HepG2 (cell line): ENCODE measurements around the gene SYNGR2. TPM values are rescaled to one million over a fixed set of nuclear protein-coding genes. Genes with fewer than 3 reads are reported as not detected.

ENCODE experiments used
- ASH2L ChIP-seq: fragments of 300-600, 200-600 bp; sonication (generic); IDR thresholded peaks from 2 replicates; pipeline ENCODE4 v1.7.0; 2017; ENCODE audit warnings: low read depth, mild to moderate bottlenecking, moderate library complexity, mixed read lengths, low read length; ENCODE audit not compliant: insufficient read length
- BCL6 ChIP-seq: IDR thresholded peaks from 2 replicates; pipeline ENCODE4 v1.6.1; 2016; ENCODE audit warnings: missing genetic modification reagents, missing compliant biosample characterization
- ETS1 ChIP-seq: sonication (generic); formaldehyde crosslinking; IDR thresholded peaks from 2 replicates; pipeline ENCODE4 v1.4.0; 2020; ENCODE audit warnings: missing genetic modification reagents
- GATAD1 ChIP-seq: IDR thresholded peaks from 2 replicates; pipeline ENCODE4 v1.6.1; 2016; ENCODE audit warnings: missing genetic modification reagents, missing compliant biosample characterization
- KLF9 ChIP-seq: IDR thresholded peaks from 2 replicates; pipeline ENCODE4 v1.6.1; 2016; ENCODE audit warnings: low read depth
- KMT2B ChIP-seq: IDR thresholded peaks from 2 replicates; pipeline ENCODE4 v1.6.1; 2016; ENCODE audit warnings: missing genetic modification reagents, missing compliant biosample characterization
- MEIS1 ChIP-seq: sonication (generic); formaldehyde crosslinking; IDR thresholded peaks from 2 replicates; pipeline ENCODE4 v1.9.0; 2021; ENCODE audit warnings: mild to moderate bottlenecking, missing genetic modification reagents, moderate library complexity, borderline replicate concordance
- NFYC ChIP-seq: IDR thresholded peaks from 2 replicates; pipeline ENCODE4 v1.6.1; 2016; ENCODE audit warnings: missing genetic modification reagents, missing compliant biosample characterization
- NR2F2 ChIP-seq: IDR thresholded peaks from 2 replicates; pipeline ENCODE4 v1.6.1; 2012; ENCODE audit warnings: low read depth, inconsistent platforms, borderline replicate concordance
- POLR2A ChIP-seq, 2 experiments: IDR thresholded peaks; 2 replicates each; pipeline ENCODE4 v1.6.1; 2011; ENCODE audit warnings: low read depth in 2 of 2, low read length in 2 of 2, mild to moderate bottlenecking in 1 of 2, moderate library complexity in 1 of 2; ENCODE audit not compliant: insufficient read depth in 1 of 2
- RFXANK ChIP-seq: IDR thresholded peaks from 2 replicates; pipeline ENCODE4 v1.6.1; 2016
- SMAD3 ChIP-seq: sonication (generic); formaldehyde crosslinking; IDR thresholded peaks from 2 replicates; pipeline ENCODE4 v1.4.0; 2020; ENCODE audit warnings: missing genetic modification reagents
- ZNF234 ChIP-seq: sonication (generic); formaldehyde crosslinking; conservative IDR thresholded peaks from 2 replicates; pipeline ENCODE4 v1.5.1; 2020; ENCODE audit warnings: mild to moderate bottlenecking, missing genetic modification reagents
- ZNF263 ChIP-seq: sonication (generic); formaldehyde crosslinking; IDR thresholded peaks from 2 replicates; pipeline ENCODE4 v1.4.0; 2020; ENCODE audit warnings: missing genetic modification reagents
- ZNF510 ChIP-seq: sonication (generic); formaldehyde crosslinking; IDR thresholded peaks from 2 replicates; pipeline ENCODE4 v1.4.0; 2020; ENCODE audit warnings: low read depth, mild to moderate bottlenecking, missing genetic modification reagents
- ZNF576 ChIP-seq: sonication (generic); formaldehyde crosslinking; IDR thresholded peaks from 2 replicates; pipeline ENCODE4 v1.4.0; 2020; ENCODE audit warnings: mild to moderate bottlenecking, missing genetic modification reagents
- ZNF781 ChIP-seq: sonication (generic); formaldehyde crosslinking; IDR thresholded peaks from 2 replicates; pipeline ENCODE4 v1.5.1; 2020; ENCODE audit warnings: borderline replicate concordance, mild to moderate bottlenecking, missing genetic modification reagents; ENCODE audit errors: not compliant biosample characterization
- ZSCAN12 ChIP-seq: sonication (generic); formaldehyde crosslinking; IDR thresholded peaks from 2 replicates; pipeline ENCODE4 v1.9.0; 2021; ENCODE audit warnings: mild to moderate bottlenecking, missing genetic modification reagents
- polyA plus RNA-seq, 8 experiments: library from polyadenylated mRNA; depleted of rRNA in 3 of 8; stranded (reverse) in 7 of 8; unstranded in 1 of 8; fragments of >200 nt; fragmentation: Illumina TruSeq in 4 of 8; extraction: Trizol in 4 of 8; gene quantifications; 2 replicates each; pipeline versions ENCODE4 v1.2.1 to v1.2.3, GENCODE V29; 2011 to 2016; ENCODE audit warnings: low read depth in 4 of 8, missing spikeins in 1 of 8, mixed read lengths in 1 of 8; ENCODE audit not compliant: insufficient read depth in 1 of 8
- total RNA-seq, 5 experiments: library from RNA; depleted of rRNA; stranded (reverse); fragments of >200 nt; fragmentation: Illumina TruSeq; extraction: Trizol; gene quantifications; 2 replicates each; pipeline ENCODE4 v1.2.3, GENCODE V29; 2016; ENCODE audit warnings: low read depth in 1 of 5
- TF ChIP-seq, protein P1 (sequence below): sonication (generic); formaldehyde crosslinking; IDR thresholded peaks from 2 replicates; pipeline ENCODE4 v1.4.0; 2020; ENCODE audit warnings: low read depth, missing genetic modification reagents
- TF ChIP-seq, protein P2 (sequence below): sonication (generic); formaldehyde crosslinking; IDR thresholded peaks from 2 replicates; pipeline ENCODE4 v1.8.1; 2023; ENCODE audit warnings: mild to moderate bottlenecking, missing genetic modification reagents, borderline replicate concordance
- TF ChIP-seq, protein P3 (sequence below): sonication (generic); formaldehyde crosslinking; IDR thresholded peaks from 2 replicates; pipeline ENCODE4 v1.5.0; 2020; ENCODE audit warnings: mild to moderate bottlenecking, missing genetic modification reagents, borderline replicate concordance
- TF ChIP-seq, protein P4 (sequence below): sonication (generic); formaldehyde crosslinking; IDR thresholded peaks from 2 replicates; pipeline ENCODE4 v1.8.0; 2022; ENCODE audit warnings: mild to moderate bottlenecking, missing genetic modification reagents, moderate library complexity

Gene SYNGR2
- total and polyA plus RNA-seq, 2 of the 13 experiments (the other 11 are each of a cell fraction or from before 2014, with no cell fraction given), result 46.7 to 170 TPM

DNA sequence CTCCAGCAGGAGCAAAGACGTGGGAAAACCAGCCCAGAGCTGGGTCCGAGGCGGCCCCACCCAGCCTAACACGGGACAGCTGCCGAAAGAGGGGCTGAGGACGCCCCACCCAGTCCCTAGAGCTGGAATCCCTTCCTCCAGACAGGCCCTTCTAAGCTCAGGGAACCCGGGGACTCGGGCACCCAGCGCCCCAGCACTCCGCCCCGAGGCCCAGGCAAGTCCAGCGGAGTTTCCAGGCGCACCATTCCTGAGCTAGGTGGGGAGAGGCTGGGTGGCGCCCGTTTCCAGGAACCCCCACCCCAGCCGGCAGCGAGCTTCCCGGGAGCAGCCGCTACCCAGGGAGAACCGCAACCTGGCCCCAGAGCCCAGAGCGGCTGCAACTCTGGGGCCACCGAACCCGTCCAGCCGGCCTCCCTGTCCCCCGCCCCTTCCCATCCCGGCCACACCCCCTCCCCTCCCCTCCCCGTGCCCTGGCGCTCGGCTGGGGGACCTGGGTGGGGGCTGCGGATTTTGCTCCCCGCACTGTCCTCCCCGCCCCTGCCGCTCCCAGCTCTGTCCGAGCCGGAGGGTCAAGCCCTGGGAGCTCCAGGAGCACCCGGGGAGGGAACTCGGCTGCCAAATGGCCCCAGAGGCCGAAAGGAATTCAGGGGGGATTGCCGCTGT, 40.4 kb upstream of the SYNGR2 start (continued):
- TF ChIP-seq, protein P1, sequence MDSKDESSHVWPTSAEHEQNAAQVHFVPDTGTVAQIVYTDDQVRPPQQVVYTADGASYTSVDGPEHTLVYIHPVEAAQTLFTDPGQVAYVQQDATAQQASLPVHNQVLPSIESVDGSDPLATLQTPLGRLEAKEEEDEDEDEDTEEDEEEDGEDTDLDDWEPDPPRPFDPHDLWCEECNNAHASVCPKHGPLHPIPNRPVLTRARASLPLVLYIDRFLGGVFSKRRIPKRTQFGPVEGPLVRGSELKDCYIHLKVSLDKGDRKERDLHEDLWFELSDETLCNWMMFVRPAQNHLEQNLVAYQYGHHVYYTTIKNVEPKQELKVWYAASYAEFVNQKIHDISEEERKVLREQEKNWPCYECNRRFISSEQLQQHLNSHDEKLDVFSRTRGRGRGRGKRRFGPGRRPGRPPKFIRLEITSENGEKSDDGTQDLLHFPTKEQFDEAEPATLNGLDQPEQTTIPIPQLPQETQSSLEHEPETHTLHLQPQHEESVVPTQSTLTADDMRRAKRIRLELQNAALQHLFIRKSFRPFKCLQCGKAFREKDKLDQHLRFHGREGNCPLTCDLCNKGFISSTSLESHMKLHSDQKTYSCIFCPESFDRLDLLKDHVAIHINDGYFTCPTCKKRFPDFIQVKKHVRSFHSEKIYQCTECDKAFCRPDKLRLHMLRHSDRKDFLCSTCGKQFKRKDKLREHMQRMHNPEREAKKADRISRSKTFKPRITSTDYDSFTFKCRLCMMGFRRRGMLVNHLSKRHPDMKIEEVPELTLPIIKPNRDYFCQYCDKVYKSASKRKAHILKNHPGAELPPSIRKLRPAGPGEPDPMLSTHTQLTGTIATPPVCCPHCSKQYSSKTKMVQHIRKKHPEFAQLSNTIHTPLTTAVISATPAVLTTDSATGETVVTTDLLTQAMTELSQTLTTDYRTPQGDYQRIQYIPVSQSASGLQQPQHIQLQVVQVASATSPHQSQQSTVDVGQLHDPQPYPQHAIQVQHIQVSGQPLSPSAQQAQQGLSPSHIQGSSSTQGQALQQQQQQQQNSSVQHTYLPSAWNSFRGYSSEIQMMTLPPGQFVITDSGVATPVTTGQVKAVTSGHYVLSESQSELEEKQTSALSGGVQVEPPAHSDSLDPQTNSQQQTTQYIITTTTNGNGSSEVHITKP, result 0 out of 2 replicates have a peak, but pooled peaks have one; percentile 4
- TF ChIP-seq POLR2A (IDR thresholded peaks at IDR 0.05; ENCODE audit: insufficient read depth in 1 of 2, low read depth in 2 of 2, low read length in 2 of 2) (peak in 1 of 2 experiments; percentile 68; a peak in 2 of 4 replicates), KLF9 (CRISPR knock-in tag) (peak; percentile 20; the same call in 1 of the 2 replicates), MEIS1 (peak; percentile 24; the same call in 1 of the 2 replicates), NR2F2 (no peak), ZNF781 (CRISPR knock-in tag) (no peak), ZNF263 (CRISPR knock-in tag) (no peak), ETS1 (no peak), ZNF234 (CRISPR knock-in tag) (no peak), RFXANK (CRISPR knock-in tag) (no peak), BCL6 (CRISPR knock-in tag) (peak; percentile 6; the same call in 1 of the 2 replicates), SMAD3 (CRISPR knock-in tag) (no peak), ZNF510 (CRISPR knock-in tag) (peak; percentile 70; the same call in 1 of the 2 replicates), ASH2L (no peak), GATAD1 (CRISPR knock-in tag) (no peak; the same call in 1 of the 2 replicates), KMT2B (peak; percentile 6; the same call in 1 of the 2 replicates), NFYC (no peak), ZSCAN12 (no peak), ZNF576 (no peak)
- TF ChIP-seq, protein P2, sequence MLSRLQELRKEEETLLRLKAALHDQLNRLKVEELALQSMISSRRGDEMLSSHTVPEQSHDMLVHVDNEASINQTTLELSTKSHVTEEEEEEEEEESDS, result no peak
- TF ChIP-seq, protein P3, sequence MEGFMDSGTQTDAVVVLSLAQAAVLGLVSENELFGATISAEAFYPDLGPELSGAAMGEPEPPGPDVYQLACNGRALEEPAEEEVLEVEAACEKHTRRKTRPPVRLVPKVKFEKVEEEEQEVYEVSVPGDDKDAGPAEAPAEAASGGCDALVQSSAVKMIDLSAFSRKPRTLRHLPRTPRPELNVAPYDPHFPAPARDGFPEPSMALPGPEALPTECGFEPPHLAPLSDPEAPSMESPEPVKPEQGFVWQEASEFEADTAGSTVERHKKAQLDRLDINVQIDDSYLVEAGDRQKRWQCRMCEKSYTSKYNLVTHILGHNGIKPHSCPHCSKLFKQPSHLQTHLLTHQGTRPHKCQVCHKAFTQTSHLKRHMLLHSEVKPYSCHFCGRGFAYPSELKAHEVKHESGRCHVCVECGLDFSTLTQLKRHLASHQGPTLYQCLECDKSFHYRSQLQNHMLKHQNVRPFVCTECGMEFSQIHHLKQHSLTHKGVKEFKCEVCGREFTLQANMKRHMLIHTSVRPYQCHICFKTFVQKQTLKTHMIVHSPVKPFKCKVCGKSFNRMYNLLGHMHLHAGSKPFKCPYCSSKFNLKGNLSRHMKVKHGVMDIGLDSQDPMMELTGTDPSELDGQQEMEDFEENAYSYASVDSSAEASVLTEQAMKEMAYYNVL (CRISPR knock-in tag), result no peak
- TF ChIP-seq, protein P4, sequence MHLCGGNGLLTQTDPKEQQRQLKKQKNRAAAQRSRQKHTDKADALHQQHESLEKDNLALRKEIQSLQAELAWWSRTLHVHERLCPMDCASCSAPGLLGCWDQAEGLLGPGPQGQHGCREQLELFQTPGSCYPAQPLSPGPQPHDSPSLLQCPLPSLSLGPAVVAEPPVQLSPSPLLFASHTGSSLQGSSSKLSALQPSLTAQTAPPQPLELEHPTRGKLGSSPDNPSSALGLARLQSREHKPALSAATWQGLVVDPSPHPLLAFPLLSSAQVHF, result no peak
